Astrocyte of the cerebellum (primary cell): ENCODE data around the gene GMPR2.

Experiments
- DNase-seq: peaks from one replicate; pipeline ENCODE4 v3.0.0-alpha.2; 2011; ENCODE audit warnings: low read depth
- H3K4me3 ChIP-seq: 2 replicates; pipeline ENCODE4 v1.5.1; 2011; ENCODE audit warnings: mild to moderate bottlenecking, low read depth, low read length, moderate library complexity
- CTCF ChIP-seq: IDR thresholded peaks from 2 replicates; pipeline ENCODE4 v1.5.1; 2012; ENCODE audit warnings: low read length, low read depth, moderate library complexity, mild to moderate bottlenecking; ENCODE audit errors: missing control alignments
- in situ Hi-C: cut with HindIII; loops from 2 replicates; pipeline ENCODE4 v1.10.0; 2017; ENCODE audit warnings: low sequenced_read_pairs

The GMPR2 gene

GRCh38 chr14:24231263-24232120 lies 1.2 kb upstream of the GMPR2 start:
- no peak for DNase-seq
- in situ Hi-C loops: no loop called here
- TF ChIP-seq CTCF: no peak
- peak overlapping the region; percentile 76 for H3K4me3 ChIP-seq

- no peak for TF ChIP-seq CTCF
- DNase-seq: peak; percentile 91
- in situ Hi-C loops: no loop called here
- peak within 1 kb of the TSS; percentile 76 for H3K4me3 ChIP-seq
Observed at GRCh38 chr14:24232121-24232644, 546 bp upstream of the GMPR2 start, which contains the start of gene NEDD8. Gene NEDD8, minus strand, starts transcription at chr14:24232367. Its CDS starts 100 bp downstream, at chr14:24232267.

- no peak for TF ChIP-seq CTCF
- no peak for DNase-seq
- in situ Hi-C loops: no loop called here
- H3K4me3 ChIP-seq: peak overlapping the region; percentile 76
Observed at GRCh38 chr14:24233538-24233866, 773 bp downstream of the GMPR2 start.

- no peak overlapping the region for H3K4me3 ChIP-seq
- in situ Hi-C loops: no loop called here
- TF ChIP-seq CTCF: no peak
- DNase-seq: no peak
Observed at GRCh38 chr14:24234095-24235005, 1.6 kb downstream of the GMPR2 start.

- DNase-seq: no peak
- TF ChIP-seq CTCF: no peak
- in situ Hi-C loops: no loop called here
Observed at GRCh38 chr14:24235804-24236688, 3.3 kb downstream of the GMPR2 start.

More at GRCh38 chr14:24235804-24236688, 3.3 kb downstream of the GMPR2 start:
- H3K4me3 ChIP-seq: no peak overlapping the region
